ENCODE data around the gene ZNF407.
"Not testable (repeated sequence)": the region's sequence is repeated elsewhere in the genome, so short reads cannot be mapped to it uniquely, and the experiment has no call there.

Gene ZNF407

DNA sequence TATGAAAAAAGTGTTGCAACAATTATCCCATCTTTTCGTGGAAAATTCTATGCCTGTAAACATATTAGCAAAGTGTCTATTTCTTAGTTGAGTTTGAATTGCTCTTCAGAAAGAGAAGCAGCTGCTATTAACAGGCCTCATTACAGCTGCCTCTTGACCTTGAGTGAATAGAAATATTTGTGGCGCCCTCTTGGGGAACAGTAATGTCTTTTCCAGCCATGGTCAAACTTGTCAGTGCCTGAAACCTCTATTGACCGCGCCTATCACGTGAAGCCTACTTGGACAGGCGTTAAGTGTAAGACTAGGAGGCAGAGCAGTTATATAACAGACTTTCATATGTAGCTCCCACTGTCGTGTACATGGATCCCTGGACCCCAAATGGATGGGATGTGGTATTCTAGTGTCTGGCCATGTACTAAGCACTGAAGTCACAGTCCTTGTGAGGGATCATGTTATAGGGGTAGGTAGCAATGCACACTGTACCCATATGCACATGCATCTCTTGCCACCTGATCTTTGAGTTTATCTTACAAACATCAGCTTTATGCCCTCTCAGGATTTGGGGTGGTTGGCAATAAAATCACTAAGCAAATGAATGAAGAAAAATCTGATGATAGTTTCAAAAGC lies 366.3 kb downstream of the ZNF407 start:
- peak; percentile 57 for DNase-seq (ENCODE audit: low spot score)

DNA sequence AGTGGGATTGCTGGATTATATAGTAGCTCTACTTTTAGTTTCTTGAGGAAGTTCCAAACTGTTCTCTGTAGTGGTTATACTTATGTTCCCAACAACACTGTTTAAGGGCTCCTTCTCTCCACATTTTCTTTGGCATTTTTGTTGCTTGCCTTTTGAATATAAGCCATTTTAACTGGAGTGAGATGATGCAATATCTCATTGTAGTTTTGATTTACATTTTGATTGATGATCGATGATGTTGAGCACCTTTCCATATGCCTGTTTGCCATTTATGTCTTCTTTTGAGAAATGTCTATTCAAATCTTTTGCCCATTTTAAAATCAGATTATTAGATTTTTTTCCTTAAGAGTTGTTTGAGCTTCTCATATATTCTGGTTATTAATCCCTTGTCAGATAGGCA lies 368.0 kb downstream of the ZNF407 start:
- no peak for DNase-seq (ENCODE audit: low spot score)

DNA sequence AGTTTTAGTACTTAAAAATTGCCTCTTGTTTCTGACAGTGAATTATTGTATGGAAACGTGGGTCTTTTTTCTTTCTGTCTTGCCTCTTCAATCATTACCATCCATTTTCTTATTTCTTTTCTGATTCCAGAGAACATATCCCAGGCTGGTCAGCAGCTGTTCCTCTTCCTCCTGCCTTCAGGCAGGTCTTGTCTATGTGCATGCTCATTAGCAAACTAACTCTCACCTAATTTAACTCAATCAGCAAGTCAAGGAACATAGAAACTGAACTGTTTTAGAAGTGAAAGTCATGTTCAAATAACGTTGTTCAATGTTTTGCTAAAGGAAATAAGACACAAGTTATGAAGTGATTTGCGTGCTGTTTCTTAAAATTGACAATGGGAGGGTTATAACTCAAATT lies 369.8 kb downstream of the ZNF407 start:
- no peak for DNase-seq (ENCODE audit: low spot score)

DNA sequence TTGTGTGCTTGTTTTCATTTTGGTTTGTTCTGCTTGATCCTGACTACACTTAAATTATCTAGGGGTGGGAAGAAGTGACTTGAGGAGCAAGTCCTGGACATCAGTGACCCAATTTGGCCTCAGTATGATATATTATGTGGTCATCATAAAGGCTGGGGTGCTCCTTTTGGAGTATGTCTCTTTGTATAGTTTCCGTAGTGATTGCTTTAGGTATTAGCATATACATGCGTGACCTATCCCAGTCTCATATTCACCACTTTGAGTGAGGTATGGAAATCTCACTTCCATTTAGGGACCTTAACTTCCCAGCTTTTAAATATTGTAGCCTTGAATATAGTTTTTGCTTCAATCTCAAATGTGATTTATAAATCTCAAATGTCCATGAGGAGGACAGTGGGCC lies 370.3 kb downstream of the ZNF407 start:
- no peak for DNase-seq (ENCODE audit: low spot score)

DNA sequence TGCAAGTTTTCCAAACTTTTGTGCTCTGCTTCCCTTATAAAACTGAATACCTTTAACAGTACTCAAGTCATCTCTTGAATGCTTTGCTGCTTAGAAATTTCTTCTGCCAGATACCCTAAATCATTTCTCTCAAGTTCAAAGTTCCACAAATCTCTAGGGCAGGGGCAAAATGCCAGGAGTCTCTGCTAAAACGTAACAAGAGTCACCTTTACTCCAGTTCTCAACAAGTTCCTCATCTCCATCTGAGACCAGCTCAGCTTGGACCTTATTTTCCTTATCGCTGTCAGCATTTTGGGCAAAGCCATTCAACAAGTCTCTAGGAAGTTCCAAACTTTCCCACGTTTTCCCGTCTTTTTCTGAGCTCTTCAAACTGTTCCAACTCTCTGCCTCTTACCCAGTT lies 373.7 kb downstream of the ZNF407 start:
- DNase-seq (ENCODE audit: low spot score): not testable (repeated sequence)

DNA sequence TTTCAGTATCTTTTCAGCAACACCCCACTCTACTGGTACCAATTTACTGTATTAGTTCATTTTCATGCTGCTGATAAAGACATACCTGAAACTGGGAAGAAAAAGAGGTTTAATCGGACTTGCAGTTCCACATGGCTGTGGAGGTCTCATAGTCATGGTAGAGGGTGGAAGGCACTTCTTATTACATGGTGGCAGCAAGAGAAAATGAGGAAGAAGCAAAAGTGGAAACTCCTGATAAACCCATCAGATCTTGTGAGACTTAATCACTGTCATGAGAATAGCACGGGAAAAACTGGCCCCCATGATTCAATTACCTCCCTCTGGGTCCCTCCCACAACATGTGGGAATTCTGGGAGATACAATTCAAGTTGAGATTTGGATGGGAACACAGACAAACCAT lies 374.1 kb downstream of the ZNF407 start:
- DNase-seq (ENCODE audit: low spot score): not testable (repeated sequence)

DNA sequence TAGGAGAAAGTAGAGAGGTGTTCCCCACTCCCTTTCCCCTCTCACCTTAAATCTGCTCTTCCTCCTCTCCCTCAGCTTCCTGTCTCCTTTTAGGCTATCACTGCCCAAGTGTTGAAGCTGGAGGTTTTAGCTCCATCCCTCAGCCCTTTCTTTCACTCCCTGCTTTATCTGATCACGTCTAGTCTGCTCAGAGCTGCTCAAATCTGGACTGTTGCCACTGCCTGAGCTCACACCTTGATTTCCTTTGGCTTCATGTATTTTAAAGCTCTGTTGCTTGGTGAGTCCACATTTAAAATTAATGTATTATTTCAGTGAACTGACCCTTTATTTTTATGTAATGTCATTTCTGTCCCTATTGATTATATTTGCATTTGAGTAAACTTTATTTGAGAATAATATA lies 374.7 kb downstream of the ZNF407 start:
- peak; percentile 15 for DNase-seq (ENCODE audit: low spot score)

DNA sequence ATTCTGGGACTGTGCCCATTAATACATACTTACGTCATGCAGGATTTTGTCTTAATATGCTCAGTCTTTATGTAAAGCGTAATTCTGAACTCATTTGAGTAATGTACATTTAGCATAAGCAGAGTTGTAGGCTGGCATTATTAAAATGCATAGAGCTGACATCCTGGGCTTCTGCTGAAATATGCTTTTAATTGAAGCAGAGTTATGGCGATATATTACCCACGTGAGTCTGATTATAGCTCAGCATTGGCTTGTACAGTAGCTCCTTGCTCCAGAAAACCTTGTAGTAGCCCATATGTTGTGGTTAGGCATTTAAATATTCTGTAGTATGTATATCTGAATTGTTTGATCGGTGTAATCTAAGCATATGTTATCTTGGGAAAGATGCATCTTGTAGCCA lies 377.3 kb downstream of the ZNF407 start:
- no peak for DNase-seq (ENCODE audit: low spot score)

DNA sequence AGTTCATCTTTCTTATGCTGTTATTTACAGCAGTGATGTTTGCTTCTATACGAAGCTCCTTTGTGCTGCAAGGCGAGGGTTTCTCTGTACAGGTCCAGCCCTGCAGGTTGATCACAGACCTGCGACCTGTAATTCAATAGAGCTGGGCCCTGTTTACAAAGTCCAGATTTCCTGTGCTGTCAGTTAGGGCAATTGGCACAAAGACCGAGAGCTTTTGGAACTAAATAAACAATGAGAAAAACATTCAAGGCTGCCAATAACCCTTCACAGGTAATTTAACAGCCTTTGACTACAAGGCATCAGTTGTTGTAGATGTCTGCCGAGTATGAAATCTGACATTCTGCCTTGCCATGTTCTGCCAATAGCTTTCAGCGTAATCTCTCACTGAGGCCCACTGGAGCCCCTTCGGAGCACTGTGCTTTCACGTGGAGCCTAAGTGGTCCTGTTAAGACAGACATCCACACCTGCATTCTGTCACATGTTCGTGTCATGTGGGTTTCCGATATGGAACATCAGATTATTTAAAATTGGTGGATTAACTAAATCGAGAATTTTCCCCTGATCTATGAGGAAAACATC lies 378.8 kb downstream of the ZNF407 start:
- DNase-seq (ENCODE audit: low spot score): peak; percentile 92

DNA sequence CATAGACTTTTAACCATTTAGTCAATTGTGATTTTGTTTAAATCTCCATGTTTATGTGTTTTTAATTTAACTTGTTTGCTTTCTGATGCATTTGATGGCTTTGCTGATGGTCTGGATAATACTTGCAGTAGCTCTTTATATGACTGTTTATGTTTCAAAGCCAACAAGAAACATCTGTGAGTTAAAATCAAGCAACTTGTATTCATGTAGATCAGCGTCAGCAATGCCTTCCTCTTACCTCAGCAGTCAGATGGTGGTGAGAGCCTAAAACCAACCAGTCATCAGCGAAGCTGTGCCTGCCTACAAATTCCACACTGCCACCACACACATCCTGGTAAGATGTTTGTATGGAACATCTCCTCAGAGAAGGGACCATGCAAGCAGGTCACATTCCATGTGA lies 379.4 kb downstream of the ZNF407 start:
- DNase-seq (ENCODE audit: low spot score): peak; percentile 40

DNA sequence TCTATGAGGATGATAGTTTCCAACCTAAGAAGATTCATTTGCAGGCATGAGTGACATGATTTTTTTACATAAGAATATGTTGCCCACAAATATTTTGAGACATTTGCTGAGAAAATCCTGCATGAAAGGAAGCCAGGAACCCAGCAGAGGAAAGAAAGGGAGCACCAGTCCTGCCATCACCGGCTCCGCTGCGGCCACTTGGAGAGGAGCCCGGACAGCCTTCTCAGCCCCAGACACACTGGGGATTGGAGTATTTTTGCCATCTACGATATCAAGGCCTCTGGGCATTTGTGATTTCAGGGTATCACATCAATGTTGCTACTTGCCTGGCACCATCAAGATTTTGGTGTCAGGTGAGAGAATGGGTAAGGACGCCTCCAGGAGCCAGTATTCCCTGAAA lies 383.0 kb downstream of the ZNF407 start:
- DNase-seq (ENCODE audit: low spot score): no peak

DNA sequence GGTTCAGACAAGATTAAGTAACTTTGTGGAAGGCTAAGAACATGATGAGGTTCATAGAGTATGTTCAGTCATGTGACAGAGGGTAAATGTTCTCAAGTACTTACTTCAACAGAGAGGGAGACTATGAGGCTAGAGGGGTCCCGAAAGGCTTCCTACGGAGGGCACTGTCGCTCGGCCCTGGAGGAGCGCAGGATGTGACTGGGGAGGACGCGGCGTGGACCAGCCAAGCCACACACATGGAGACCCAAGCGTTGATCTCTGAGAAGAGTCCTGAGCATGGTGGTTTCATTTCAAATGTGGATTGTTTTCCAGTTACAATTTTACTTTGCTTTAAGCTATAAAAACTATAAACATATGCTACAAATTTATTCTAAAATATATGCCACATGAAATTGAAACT lies 383.8 kb downstream of the ZNF407 start:
- no peak for DNase-seq (ENCODE audit: low spot score)

DNA sequence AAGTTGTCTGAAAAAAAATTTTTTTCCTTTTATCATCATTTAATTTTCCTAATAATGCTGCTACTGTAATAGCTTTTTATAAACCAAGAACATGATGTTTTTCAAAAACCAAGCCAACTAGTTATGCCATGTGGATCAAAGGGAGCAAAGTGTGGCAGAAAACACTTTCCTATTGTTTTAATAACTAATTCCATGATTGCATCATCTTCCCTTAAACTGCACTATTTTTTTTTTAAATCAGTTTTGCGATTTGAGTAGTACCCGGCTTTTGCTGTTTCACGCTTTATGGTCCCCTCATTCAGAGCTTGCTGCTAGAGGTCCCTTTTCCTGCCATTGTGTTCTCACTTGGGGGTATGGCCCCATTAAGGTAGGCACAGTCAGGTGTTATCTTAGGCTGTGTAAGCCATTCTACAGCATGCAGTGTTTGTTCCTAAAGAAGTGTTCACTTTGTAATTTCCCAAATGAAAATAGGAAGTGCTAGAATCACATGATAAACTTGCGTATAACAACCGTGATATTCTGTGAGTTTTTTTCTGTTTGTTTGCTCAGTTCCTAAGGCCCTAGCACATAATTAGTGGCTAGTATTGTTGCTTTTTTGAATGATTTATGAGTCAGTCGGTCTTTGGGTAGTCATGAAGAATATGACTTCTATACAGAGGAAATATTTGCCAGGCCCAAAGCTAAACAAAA lies 385.4 kb downstream of the ZNF407 start:
- DNase-seq (ENCODE audit: low spot score): no peak

DNA sequence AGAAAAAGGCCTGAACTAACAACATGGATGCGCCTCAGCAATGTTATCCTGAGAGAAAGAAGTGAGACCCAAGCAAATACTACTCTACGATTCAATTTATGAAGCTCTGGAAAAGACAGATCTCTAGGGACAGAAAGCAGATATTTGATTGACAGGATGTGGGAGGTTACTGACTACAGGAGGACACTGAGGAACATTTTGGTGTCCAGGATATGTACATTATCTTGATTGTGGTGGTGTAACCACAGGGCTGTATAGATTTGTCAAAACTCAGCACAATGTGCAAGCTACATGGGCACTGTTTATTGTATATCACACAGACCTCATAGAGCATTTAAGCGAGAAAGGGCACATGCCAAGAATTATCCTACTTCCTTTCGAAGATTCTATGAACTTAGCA lies 391.5 kb downstream of the ZNF407 start:
- no peak for DNase-seq (ENCODE audit: low spot score)

DNA sequence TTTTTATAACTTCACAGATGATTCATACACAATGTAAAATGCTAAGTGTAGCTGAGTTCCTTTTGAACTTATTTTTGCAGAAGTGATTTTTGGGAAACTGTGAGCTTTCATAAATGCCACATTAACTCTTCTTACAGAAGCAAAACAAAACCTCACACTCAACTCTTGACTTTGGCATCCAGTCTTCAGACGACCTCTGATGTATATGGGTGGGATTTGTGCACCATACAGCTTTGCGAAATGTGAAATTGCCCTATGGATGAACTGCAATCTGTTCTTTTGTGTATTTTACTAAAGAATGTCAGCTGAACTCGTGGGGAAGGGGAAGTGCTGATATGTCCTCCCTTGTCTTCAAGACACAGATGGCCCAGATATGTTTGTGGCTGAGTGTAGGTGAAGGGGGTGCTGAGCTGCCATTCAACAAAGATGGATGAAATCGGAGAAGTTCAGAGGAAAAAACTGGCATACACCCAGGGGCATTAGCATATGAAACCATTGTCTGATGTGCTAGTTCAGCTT lies 393.0 kb downstream of the ZNF407 start:
- DNase-seq (ENCODE audit: low spot score): no peak

DNA sequence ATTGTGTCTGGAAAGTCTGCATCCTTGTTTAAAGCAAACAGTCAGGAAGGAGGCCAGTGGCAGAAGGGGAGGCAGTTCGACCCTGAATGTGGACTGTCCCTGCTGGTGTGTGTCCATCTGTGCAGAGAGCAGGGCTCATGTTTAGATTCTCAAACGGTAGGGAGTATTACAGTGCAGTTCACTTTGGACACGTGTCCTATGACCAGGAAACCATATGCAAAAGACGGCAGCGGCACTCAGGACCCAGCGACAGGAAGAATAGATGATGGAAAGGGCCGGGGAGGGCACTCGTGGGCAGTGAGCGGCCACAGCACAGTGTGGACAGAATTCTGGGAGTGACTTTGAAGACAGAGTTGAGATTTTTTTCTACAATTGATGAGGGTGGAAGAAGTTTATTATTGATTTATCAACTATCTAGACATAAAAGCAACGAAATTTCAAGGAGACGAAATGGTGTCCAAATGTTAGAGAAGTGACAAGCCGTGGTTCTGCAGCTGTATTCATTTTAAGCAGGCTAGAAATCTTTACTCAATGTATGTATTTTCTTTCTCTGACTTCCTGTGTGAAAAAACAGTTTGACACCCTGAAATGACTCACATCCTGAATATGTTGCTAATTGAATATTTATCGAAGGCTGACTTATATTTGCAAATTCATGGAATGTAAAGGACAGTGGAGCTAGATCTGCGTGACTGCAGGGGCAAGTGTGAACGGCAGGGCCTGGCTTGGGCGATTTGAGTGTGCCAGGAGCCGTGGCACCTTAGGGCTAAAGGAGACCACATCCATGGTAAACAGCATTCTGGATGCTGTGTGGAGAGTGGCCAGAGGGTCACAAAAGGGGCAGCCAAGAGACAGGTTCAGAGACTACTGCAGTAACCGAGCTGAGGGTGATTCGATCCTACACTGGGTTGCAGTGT lies 397.1 kb downstream of the ZNF407 start:
- DNase-seq (ENCODE audit: low spot score): no peak

DNA sequence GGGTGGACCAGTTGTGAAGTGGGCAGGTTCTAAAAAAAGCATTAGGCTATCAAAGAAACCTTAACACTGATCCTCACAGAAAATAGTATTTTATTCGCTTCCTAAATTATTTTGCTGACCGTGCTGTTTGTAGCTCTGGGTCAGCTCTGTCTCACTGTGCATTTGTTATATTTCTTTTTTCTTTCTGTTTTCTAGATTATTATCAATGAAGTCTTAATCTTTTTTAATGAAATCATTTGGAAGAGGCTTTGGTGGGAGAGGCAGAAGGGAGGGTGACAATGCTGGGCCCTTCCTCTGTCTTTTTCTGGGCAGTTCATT lies 397.7 kb downstream of the ZNF407 start:
- no peak for DNase-seq (ENCODE audit: low spot score)

DNA sequence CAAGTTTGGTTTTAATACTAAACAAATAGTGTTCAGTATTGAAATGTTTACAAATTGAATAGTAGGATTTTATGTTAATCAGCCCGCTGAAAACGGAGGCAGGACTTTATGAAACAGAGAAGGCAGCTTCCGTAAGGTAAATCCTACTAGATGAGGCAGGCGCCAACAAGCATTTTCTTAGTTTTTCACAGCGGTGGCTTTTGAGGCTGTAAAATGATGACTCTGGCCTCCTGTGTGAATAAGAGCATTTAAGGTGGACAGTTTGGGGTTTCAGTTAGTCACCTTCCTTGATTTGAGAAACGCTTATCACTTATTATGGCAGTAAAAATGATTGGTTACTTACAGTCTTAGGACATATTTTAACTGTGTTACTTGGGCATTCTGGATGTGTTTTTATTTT lies 398.4 kb downstream of the ZNF407 start:
- DNase-seq (ENCODE audit: low spot score): no peak

DNA sequence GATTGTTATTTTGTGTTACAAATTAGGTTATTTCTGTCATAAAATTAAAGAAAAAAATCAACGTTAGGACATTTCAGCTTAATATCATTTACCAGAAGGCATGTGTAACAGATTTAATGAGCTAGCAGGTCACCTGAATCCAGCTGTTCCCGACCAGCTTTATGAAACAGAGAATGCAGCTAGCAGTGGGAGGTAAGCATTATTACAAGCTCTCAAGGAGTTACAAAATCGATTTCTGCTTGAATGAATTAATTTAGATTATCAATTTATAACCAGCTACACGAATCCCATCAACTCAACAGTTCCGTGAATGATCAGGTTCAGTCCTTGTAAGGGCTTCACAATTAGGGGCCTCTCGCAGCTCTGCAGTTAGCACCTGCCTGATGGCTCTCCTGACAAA lies 399.3 kb downstream of the ZNF407 start:
- no peak for DNase-seq (ENCODE audit: low spot score)

DNA sequence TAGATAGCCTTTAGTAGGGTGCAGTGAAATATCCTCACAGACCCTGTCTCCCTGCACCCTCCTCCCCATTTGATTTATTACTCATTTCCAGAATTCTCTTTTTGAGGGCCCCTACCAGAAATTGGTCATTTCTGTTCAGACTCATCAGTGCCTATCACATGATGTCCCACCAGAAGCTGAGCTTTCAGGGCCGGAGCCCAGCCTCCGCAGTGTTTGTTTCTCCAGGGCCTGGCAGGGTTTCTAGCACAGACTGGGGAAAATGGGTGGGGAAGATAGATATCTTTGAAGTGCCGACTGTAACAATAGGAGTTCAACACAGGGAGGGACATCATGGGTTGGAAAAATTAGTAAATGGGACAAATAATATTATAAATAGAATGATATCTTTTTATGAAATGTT lies 403.2 kb downstream of the ZNF407 start:
- DNase-seq (ENCODE audit: low spot score): no peak

DNA sequence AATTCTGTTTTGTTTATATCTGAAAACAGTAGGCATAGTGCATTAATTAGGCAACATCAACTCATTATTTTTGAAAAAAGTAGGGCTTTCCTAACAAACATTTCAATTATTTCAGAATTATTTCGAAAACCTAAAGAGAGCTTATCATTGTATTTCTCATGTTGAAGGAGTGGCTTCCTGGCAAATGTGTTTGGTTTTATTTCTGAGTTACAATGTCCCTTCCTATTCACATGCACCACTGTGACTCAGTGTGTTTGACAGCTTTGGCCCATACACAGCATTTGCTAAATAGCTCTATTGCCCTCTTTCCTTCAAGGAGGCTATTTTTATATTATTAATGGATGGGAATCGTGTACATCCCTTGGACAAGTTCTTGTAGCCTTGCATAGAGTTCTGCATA lies 405.4 kb downstream of the ZNF407 start:
- DNase-seq (ENCODE audit: low spot score): no peak
